ENCODE results near the gene WDFY4.

The WDFY4 gene

GRCh38 chr10:48981310-48981907 lies 296.7 kb downstream of the WDFY4 start:
- ATAC-seq = no peak
- TF ChIP-seq GLIS3 (CRISPR knock-in tag; IDR thresholded peaks at IDR 0.05) (no peak), BACH2 (CRISPR knock-in tag; IDR thresholded peaks at IDR 0.05; ENCODE audit: borderline replicate concordance) (no peak), TOX (CRISPR knock-in tag; IDR thresholded peaks at IDR 0.05; ENCODE audit: borderline replicate concordance) (no peak), ZNF565 (CRISPR knock-in tag; conservative IDR thresholded peaks at IDR 0.05; ENCODE audit: low read depth) (no peak), CSDC2 (CRISPR knock-in tag; IDR thresholded peaks at IDR 0.05) (no peak), ARNTL (CRISPR knock-in tag; IDR thresholded peaks at IDR 0.05; ENCODE audit: borderline replicate concordance, low read depth) (no peak), CREB5 (CRISPR knock-in tag; IDR thresholded peaks at IDR 0.05; ENCODE audit: low read depth) (no peak), RARB (CRISPR knock-in tag; IDR thresholded peaks at IDR 0.05) (no peak), SNAI2 (CRISPR knock-in tag; IDR thresholded peaks at IDR 0.05) (no peak), ESRRG (CRISPR knock-in tag; IDR thresholded peaks at IDR 0.05) (no peak), CSRNP3 (CRISPR knock-in tag; IDR thresholded peaks at IDR 0.05) (no peak), OSR1 (CRISPR knock-in tag; IDR thresholded peaks at IDR 0.05) (no peak)

- ATAC-seq = no peak
- TF ChIP-seq RARB (CRISPR knock-in tag; IDR thresholded peaks at IDR 0.05) (no peak), ARNTL (CRISPR knock-in tag; IDR thresholded peaks at IDR 0.05; ENCODE audit: borderline replicate concordance, low read depth) (no peak), OSR1 (CRISPR knock-in tag; IDR thresholded peaks at IDR 0.05) (no peak), ESRRG (CRISPR knock-in tag; IDR thresholded peaks at IDR 0.05) (no peak), PATZ1 (CRISPR knock-in tag; IDR thresholded peaks at IDR 0.05; ENCODE audit: borderline replicate concordance) (no peak), POU6F1 (CRISPR knock-in tag; IDR thresholded peaks at IDR 0.05; ENCODE audit: borderline replicate concordance, low read depth) (no peak), ZC3H10 (CRISPR knock-in tag; IDR thresholded peaks at IDR 0.05) (no peak), ZNF70 (CRISPR knock-in tag; IDR thresholded peaks at IDR 0.05) (no peak), ZNF565 (CRISPR knock-in tag; conservative IDR thresholded peaks at IDR 0.05; ENCODE audit: low read depth) (no peak), ZFP3 (CRISPR knock-in tag; IDR thresholded peaks at IDR 0.05) (no peak), PPARA (CRISPR knock-in tag; IDR thresholded peaks at IDR 0.05; ENCODE audit: borderline replicate concordance) (no peak), CSRNP3 (CRISPR knock-in tag; IDR thresholded peaks at IDR 0.05) (no peak), TSHZ2 (CRISPR knock-in tag; IDR thresholded peaks at IDR 0.05) (no peak), ZFP30 (CRISPR knock-in tag; IDR thresholded peaks at IDR 0.05) (no peak), SNAI2 (CRISPR knock-in tag; IDR thresholded peaks at IDR 0.05) (no peak), CREB5 (CRISPR knock-in tag; IDR thresholded peaks at IDR 0.05; ENCODE audit: low read depth) (no peak), GLIS3 (CRISPR knock-in tag; IDR thresholded peaks at IDR 0.05) (no peak), BACH2 (CRISPR knock-in tag; IDR thresholded peaks at IDR 0.05; ENCODE audit: borderline replicate concordance) (no peak), ISL1 (CRISPR knock-in tag; IDR thresholded peaks at IDR 0.05) (no peak)
Measured at GRCh38 chr10:48982584-48982983, 297.9 kb downstream of the WDFY4 start.
